Measurements from ENCODE around the gene CCDC201. TPM values are rescaled to one million over a fixed set of nuclear protein-coding genes. Genes with fewer than 3 reads are reported as not detected.

CCDC201 gene
- total RNA-seq, 2 experiments from 2014 or later = not detected

GRCh38 chr7:45897042-45897690, 24.3 kb upstream of the CCDC201 start:
- CTCF ChIA-PET = no interaction called here
- Histone ChIP-seq H3K36me3 (ENCODE audit: insufficient read depth, low read length) (no peaks in the 10 kb centered on the region), H3K27ac (ENCODE audit: low read depth in 1 of 2, low read length in 2 of 2) (no peak overlapping the region), H3K27me3 (ENCODE audit: control insufficient read depth in 1 of 2, insufficient read depth in 2 of 2, low read length in 2 of 2) (peaks cover 13 to 20% of the 10 kb centered on the region in 2 experiments), H3K9me3 (ENCODE audit: control insufficient read depth in 1 of 2, insufficient read depth in 1 of 2, low read length in 2 of 2) (no peaks in the 10 kb centered on the region), H3K4me1 (ENCODE audit: insufficient read depth, low read length) (no peaks in the 10 kb centered on the region), H3K4me3 (ENCODE audit: low read length) (no peak overlapping the region)
- POLR2A ChIA-PET = no interaction called here
- TF ChIP-seq, protein P1, sequence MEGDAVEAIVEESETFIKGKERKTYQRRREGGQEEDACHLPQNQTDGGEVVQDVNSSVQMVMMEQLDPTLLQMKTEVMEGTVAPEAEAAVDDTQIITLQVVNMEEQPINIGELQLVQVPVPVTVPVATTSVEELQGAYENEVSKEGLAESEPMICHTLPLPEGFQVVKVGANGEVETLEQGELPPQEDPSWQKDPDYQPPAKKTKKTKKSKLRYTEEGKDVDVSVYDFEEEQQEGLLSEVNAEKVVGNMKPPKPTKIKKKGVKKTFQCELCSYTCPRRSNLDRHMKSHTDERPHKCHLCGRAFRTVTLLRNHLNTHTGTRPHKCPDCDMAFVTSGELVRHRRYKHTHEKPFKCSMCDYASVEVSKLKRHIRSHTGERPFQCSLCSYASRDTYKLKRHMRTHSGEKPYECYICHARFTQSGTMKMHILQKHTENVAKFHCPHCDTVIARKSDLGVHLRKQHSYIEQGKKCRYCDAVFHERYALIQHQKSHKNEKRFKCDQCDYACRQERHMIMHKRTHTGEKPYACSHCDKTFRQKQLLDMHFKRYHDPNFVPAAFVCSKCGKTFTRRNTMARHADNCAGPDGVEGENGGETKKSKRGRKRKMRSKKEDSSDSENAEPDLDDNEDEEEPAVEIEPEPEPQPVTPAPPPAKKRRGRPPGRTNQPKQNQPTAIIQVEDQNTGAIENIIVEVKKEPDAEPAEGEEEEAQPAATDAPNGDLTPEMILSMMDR (IDR thresholded peaks at IDR 0.05) = no peak
- intact Hi-C loops (cut with DNase I, micrococcal nuclease) = no loop called here
- Mint-ChIP-seq H3K4me3 (no peak overlapping the region), H3K27me3 (peaks cover 84% of the 10 kb centered on the region), H3K36me3 (ENCODE audit: low read depth) (no peaks in the 10 kb centered on the region), H3K4me1 (ENCODE audit: low read depth) (no peaks in the 10 kb centered on the region), H3K27ac (no peak overlapping the region), H3K9me3 (no peaks in the 10 kb centered on the region)
- ATAC-seq (ENCODE audit: poor library complexity) (no peak), DNase-seq (no peak)

- Histone ChIP-seq H3K36me3 (ENCODE audit: insufficient read depth, low read length) (no peaks in the 10 kb centered on the region), H3K27me3 (ENCODE audit: control insufficient read depth in 1 of 2, insufficient read depth in 2 of 2, low read length in 2 of 2) (peaks cover 16 to 27% of the 10 kb centered on the region in 2 experiments), H3K9me3 (ENCODE audit: control insufficient read depth in 1 of 2, insufficient read depth in 1 of 2, low read length in 2 of 2) (no peaks in the 10 kb centered on the region), H3K4me3 (ENCODE audit: low read length) (no peak overlapping the region), H3K27ac (ENCODE audit: low read depth in 1 of 2, low read length in 2 of 2) (no peak overlapping the region), H3K4me1 (ENCODE audit: insufficient read depth, low read length) (no peaks in the 10 kb centered on the region)
- POLR2A ChIA-PET = no interaction called here
- Mint-ChIP-seq H3K27me3 (peaks cover 80% of the 10 kb centered on the region), H3K27ac (no peak overlapping the region), H3K36me3 (ENCODE audit: low read depth) (no peaks in the 10 kb centered on the region), H3K4me1 (ENCODE audit: low read depth) (no peaks in the 10 kb centered on the region), H3K4me3 (no peak overlapping the region), H3K9me3 (no peaks in the 10 kb centered on the region)
- CTCF ChIA-PET = no interaction called here
- TF ChIP-seq, protein P1 (IDR thresholded peaks at IDR 0.05) = no peak
- ATAC-seq (ENCODE audit: poor library complexity) (no peak), DNase-seq (no peak)
- intact Hi-C loops (cut with DNase I, micrococcal nuclease) = no loop called here
These were observed 21.8 kb upstream of the CCDC201 start for GRCh38 chr7:45894665-45895062.

DNA sequence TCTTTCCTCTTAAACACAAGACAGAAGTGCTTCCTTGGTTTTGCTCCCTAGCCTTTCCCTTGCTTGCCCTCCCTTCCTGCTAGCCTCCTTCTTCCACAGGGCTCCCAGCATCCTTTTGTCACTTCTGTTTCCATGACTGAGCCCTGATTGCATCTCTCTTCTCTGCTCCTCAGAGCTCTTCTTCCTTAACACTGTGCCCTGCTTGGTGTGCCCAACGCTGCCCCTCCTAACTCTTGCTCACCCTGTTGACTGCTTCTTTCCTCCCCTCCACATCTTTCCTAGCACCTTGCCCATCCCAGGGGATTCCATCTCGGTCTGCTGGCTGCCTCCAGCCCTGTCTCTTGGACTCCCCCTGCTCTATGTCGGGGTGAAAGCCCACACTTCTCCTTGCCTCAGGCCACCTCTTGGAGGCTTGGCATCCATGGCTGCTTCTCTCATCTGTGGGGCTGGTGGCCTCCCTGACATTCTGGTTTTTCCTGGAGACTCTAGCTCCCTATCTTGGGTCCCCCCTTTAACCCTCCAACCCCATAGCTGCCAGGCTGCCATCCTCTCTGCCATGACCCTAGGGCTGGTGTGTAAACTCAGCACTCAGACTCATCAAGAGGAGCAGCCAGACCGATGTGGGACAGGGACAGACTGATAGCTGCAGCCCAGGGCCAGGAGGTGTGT, 21.2 kb upstream of the CCDC201 start:
- Histone ChIP-seq H3K4me1 (ENCODE audit: insufficient read depth, low read length) (no peaks in the 10 kb centered on the region), H3K27me3 (ENCODE audit: control insufficient read depth in 1 of 2, insufficient read depth in 2 of 2, low read length in 2 of 2) (peaks cover 21 to 33% of the 10 kb centered on the region in 2 experiments), H3K27ac (ENCODE audit: low read depth in 1 of 2, low read length in 2 of 2) (no peak overlapping the region), H3K36me3 (ENCODE audit: insufficient read depth, low read length) (no peaks in the 10 kb centered on the region), H3K4me3 (ENCODE audit: low read length) (no peak overlapping the region), H3K9me3 (ENCODE audit: control insufficient read depth in 1 of 2, insufficient read depth in 1 of 2, low read length in 2 of 2) (no peaks in the 10 kb centered on the region)
- ATAC-seq (ENCODE audit: poor library complexity) (no peak), DNase-seq (no peak)
- ChIA-PET CTCF (no interaction called here), POLR2A (no interaction called here)
- intact Hi-C loops (cut with DNase I, micrococcal nuclease) = no loop called here
- Mint-ChIP-seq H3K27me3 (peaks cover 85% of the 10 kb centered on the region), H3K9me3 (no peaks in the 10 kb centered on the region), H3K36me3 (ENCODE audit: low read depth) (no peaks in the 10 kb centered on the region), H3K27ac (no peak overlapping the region), H3K4me1 (ENCODE audit: low read depth) (no peaks in the 10 kb centered on the region), H3K4me3 (no peak overlapping the region)
- TF ChIP-seq, protein P1 (IDR thresholded peaks at IDR 0.05) = no peak
